ENCODE measurements around the gene PHAF1.

PHAF1 gene

DNA sequence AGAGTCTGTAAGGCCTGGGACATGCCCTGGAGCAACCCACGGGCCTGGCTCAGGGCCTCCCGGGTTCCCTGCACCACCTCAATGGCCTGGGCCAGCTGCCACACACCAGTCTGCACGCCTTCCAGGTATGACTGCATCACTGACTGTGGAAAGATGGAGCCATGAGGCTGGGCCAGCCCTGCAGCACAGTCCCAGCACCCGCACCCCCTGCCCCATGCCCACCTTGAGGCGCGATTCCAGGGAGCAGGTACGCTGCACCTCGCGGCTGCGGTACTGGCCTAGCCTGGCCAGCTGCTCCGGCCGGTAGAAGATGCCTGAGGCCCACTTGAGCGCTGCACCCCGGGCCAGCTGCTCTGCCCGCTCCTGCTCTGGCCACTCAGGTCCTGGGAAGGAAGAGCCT is 79.1 kb downstream of the PHAF1 start:
- Histone ChIP-seq H3K4me3 (replicated peaks; ENCODE audit: insufficient read depth, low read length) (no peak overlapping the region), H3K27me3 (ENCODE audit: insufficient read depth, poor library complexity, severe bottlenecking) (peaks cover 7% of the 10 kb centered on the region), H3K27ac (replicated peaks) (no peak overlapping the region)
- TF ChIP-seq GABPA (IDR thresholded peaks at IDR 0.05; ENCODE audit: low read depth) (no peak), SPI1 (IDR thresholded peaks at IDR 0.05; ENCODE audit: borderline replicate concordance, low read depth) (no peak), POLR2AphosphoS5 (IDR thresholded peaks at IDR 0.05; ENCODE audit: low read depth) (no peak)
- TF ChIP-seq, protein P1, sequence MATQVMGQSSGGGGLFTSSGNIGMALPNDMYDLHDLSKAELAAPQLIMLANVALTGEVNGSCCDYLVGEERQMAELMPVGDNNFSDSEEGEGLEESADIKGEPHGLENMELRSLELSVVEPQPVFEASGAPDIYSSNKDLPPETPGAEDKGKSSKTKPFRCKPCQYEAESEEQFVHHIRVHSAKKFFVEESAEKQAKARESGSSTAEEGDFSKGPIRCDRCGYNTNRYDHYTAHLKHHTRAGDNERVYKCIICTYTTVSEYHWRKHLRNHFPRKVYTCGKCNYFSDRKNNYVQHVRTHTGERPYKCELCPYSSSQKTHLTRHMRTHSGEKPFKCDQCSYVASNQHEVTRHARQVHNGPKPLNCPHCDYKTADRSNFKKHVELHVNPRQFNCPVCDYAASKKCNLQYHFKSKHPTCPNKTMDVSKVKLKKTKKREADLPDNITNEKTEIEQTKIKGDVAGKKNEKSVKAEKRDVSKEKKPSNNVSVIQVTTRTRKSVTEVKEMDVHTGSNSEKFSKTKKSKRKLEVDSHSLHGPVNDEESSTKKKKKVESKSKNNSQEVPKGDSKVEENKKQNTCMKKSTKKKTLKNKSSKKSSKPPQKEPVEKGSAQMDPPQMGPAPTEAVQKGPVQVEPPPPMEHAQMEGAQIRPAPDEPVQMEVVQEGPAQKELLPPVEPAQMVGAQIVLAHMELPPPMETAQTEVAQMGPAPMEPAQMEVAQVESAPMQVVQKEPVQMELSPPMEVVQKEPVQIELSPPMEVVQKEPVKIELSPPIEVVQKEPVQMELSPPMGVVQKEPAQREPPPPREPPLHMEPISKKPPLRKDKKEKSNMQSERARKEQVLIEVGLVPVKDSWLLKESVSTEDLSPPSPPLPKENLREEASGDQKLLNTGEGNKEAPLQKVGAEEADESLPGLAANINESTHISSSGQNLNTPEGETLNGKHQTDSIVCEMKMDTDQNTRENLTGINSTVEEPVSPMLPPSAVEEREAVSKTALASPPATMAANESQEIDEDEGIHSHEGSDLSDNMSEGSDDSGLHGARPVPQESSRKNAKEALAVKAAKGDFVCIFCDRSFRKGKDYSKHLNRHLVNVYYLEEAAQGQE (IDR thresholded peaks at IDR 0.05; ENCODE audit: insufficient replicate concordance, low read depth), result no peak
- TF ChIP-seq, protein P2, sequence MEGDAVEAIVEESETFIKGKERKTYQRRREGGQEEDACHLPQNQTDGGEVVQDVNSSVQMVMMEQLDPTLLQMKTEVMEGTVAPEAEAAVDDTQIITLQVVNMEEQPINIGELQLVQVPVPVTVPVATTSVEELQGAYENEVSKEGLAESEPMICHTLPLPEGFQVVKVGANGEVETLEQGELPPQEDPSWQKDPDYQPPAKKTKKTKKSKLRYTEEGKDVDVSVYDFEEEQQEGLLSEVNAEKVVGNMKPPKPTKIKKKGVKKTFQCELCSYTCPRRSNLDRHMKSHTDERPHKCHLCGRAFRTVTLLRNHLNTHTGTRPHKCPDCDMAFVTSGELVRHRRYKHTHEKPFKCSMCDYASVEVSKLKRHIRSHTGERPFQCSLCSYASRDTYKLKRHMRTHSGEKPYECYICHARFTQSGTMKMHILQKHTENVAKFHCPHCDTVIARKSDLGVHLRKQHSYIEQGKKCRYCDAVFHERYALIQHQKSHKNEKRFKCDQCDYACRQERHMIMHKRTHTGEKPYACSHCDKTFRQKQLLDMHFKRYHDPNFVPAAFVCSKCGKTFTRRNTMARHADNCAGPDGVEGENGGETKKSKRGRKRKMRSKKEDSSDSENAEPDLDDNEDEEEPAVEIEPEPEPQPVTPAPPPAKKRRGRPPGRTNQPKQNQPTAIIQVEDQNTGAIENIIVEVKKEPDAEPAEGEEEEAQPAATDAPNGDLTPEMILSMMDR (IDR thresholded peaks at IDR 0.05; ENCODE audit: insufficient read depth, low read length), result no peak
- DNase-seq (ENCODE audit: low read depth in 1 of 2, low spot score in 1 of 2), result no peak

DNA sequence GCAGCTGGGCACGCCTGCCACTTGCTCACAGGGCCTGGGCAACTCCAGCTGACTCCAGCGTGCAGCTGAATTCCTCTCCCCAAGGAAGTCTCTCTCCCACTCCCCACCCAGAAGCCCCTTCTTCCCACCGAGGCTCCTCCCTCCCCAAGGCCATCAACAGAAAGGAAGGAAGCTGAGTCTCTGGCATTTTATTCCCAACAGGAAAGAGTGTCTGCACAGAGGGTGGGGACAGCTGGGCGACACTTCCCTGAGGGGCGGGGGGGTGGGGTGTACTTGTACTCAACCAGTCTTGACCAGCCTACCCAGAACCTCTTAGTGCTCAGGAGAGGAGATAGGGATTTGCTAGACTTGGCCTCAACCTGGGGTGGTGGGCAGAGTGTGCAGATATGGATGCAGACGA is 80.3 kb downstream of the PHAF1 start, which contains the start of gene EXOC3L1:
Gene EXOC3L1 (minus strand): TSS at position 96 of the 400 bp plus-strand sequence. CDS start 460 bp downstream, outside the sequence.
- TF ChIP-seq, protein P2 (IDR thresholded peaks at IDR 0.05; ENCODE audit: insufficient read depth, low read length), result no peak
- TF ChIP-seq, protein P1 (IDR thresholded peaks at IDR 0.05; ENCODE audit: insufficient replicate concordance, low read depth), result no peak
- TF ChIP-seq POLR2AphosphoS5 (IDR thresholded peaks at IDR 0.05; ENCODE audit: low read depth) (no peak), SPI1 (IDR thresholded peaks at IDR 0.05; ENCODE audit: borderline replicate concordance, low read depth) (no peak)
- Histone ChIP-seq H3K4me3 (replicated peaks; ENCODE audit: insufficient read depth, low read length) (no peak within 1 kb of the TSS), H3K27ac (replicated peaks) (no peak within 1 kb of the TSS), H3K27me3 (ENCODE audit: insufficient read depth, poor library complexity, severe bottlenecking) (peaks cover 2% of the 10 kb centered on the region)
- DNase-seq (ENCODE audit: low read depth in 1 of 2, low spot score in 1 of 2), result no peak

DNA sequence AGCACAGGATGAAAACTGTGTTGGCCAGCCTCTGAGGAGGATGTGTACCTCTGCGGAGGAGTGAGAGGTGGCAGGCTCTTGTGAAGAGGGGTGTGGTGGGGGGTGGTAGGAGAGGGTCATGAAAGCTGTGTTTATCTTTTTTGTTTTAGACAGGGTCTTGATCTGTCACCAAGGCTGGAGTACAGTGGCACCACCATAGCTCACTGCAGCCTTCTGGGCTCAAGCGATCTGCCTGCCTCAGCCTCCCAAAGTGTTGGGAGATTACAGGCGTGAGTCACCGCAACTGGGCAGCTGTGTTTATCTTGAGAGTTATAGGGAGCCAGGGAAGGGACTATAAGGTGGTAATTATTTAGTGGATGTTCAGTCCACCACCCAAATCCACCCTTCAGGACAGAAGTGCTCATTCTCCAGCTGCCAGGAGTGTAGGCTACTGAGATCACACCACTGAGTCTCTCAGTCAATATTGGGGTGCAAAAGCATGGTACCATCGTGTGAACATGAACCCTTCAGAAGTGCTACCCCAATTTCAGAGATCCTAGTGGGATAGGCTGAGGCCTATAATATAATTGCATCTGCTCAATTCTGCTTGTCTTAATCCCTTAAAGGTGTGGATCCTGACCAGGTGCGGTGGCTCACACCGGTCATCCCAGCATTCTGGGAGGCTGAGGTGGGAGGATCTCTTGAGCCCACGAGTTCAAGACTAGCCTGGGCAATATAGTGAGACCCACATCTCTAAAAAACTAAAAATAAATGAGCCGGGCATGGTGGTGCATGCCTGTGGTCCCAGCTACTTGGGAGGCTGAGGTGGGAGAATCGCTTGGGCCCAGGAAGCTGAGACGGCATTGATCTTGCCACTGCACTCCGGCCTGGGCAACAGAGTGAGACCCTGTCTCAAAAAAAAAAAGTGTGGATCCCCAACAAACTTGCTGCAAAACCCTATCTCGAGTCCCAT is 81.0 kb downstream of the PHAF1 start:
- no peak overlapping the region for H3K4me3 ChIP-seq (replicated peaks; ENCODE audit: insufficient read depth, low read length)
- H3K27ac ChIP-seq (replicated peaks), result no peak overlapping the region
- no peak for DNase-seq (ENCODE audit: low read depth in 1 of 2, low spot score in 1 of 2)
- no peaks in the 10 kb centered on the region for H3K27me3 ChIP-seq (ENCODE audit: insufficient read depth, poor library complexity, severe bottlenecking)
- TF ChIP-seq POLR2AphosphoS5 (IDR thresholded peaks at IDR 0.05; ENCODE audit: low read depth), result no peak

DNA sequence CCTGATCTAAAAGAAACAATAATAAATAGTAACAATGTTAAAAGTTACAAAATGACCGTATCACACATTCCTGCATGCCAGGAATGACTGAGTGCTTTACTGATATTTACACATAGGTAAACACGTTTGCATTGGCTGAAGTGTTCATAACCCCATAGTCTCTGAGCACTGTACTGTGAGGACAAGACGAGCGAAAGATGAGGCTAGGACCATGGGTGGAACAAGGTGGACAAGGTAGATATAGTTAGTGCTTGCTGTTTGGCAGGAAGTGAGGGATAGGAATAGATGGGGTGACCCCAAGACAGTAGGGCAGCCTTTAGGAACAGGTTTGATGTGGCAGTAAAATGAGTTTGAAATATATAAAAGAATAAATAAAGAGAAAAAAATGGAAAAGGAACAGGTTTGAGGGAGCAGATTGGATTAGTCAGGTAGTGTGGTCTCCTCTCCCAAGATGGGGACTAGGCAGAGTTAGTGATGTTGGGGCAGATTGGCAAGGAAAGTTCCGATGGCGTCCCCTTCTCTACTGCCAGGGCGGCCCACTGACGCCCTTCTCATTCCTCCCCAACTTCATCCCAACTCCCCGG is 81.8 kb downstream of the PHAF1 start:
- TF ChIP-seq, protein P2 (IDR thresholded peaks at IDR 0.05; ENCODE audit: insufficient read depth, low read length), result no peak
- TF ChIP-seq SPI1 (IDR thresholded peaks at IDR 0.05; ENCODE audit: borderline replicate concordance, low read depth) (no peak), GABPA (IDR thresholded peaks at IDR 0.05; ENCODE audit: low read depth) (no peak), POLR2AphosphoS5 (IDR thresholded peaks at IDR 0.05; ENCODE audit: low read depth) (no peak)
- TF ChIP-seq, protein P1 (IDR thresholded peaks at IDR 0.05; ENCODE audit: insufficient replicate concordance, low read depth), result no peak
- H3K4me3 ChIP-seq (replicated peaks; ENCODE audit: insufficient read depth, low read length), result peak overlapping the region; percentile 98
- no peaks in the 10 kb centered on the region for H3K27me3 ChIP-seq (ENCODE audit: insufficient read depth, poor library complexity, severe bottlenecking)
- DNase-seq (ENCODE audit: low read depth in 1 of 2, low spot score in 1 of 2), result no peak
- no peak overlapping the region for H3K27ac ChIP-seq (replicated peaks)

Measured in HL-60 (cell line).